Activated naive CD8-positive, alpha-beta T cell treated with anti-CD3 and anti-CD28 coated beads, Interleukin-2, amount 50 U/mL, for 24 hours (primary cell): ENCODE results near the gene KCNN3.

Experiments used
- ATAC-seq: fragments of 150-1000 bp; cut with Tn5 transposase; one replicate; pipeline ENCODE4 v1.10.0; 2021
- DNase-seq: peaks from one replicate; pipeline ENCODE4 v3.0.0; 2021
- H3K27ac Mint-ChIP-seq: one replicate; pipeline ENCODE4 v1.8.0; 2021; ENCODE audit warnings: mild to moderate bottlenecking, mixed read lengths
- H3K27me3 Mint-ChIP-seq: one replicate; pipeline ENCODE4 v1.8.0; 2021; ENCODE audit warnings: mixed read lengths
- H3K36me3 Mint-ChIP-seq: one replicate; pipeline ENCODE4 v1.8.0; 2021; ENCODE audit warnings: low read depth, mixed read lengths
- H3K4me1 Mint-ChIP-seq: one replicate; pipeline ENCODE4 v1.8.0; 2021; ENCODE audit warnings: mixed read lengths
- H3K4me3 Mint-ChIP-seq: one replicate; pipeline ENCODE4 v1.8.0; 2021; ENCODE audit warnings: mild to moderate bottlenecking, moderate library complexity, mixed read lengths
- H3K9me3 Mint-ChIP-seq: one replicate; pipeline ENCODE4 v1.8.0; 2021; ENCODE audit warnings: mixed read lengths

KCNN3 gene

DNA sequence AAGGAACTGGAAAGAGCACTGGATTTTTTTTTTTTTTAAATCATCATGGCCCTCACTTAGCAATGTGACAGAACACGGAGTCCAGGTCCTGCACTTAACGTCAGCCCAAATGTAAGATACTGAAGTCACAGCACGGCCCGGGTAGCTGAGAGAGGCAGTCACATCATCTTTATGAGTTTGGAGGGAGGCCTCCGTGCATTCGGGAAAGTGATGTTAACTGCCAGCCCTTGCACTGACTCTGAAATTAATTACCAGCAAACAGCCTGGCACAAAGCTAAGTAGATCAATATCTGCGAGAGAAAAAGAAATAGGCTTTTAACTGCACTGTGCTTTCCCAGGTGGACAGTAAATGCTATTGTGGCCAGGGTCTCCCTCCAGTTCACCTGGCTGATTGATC is 152.6 kb downstream of the KCNN3 start:
- H3K9me3 Mint-ChIP-seq: no peaks in the 10 kb centered on the region
- H3K27ac Mint-ChIP-seq: no peak overlapping the region
- no peaks in the 10 kb centered on the region for H3K36me3 Mint-ChIP-seq
- ATAC-seq (no peak), DNase-seq (no peak)
- no peaks in the 10 kb centered on the region for H3K27me3 Mint-ChIP-seq
- no peak overlapping the region for H3K4me3 Mint-ChIP-seq
- peaks cover 19% of the 10 kb centered on the region for H3K4me1 Mint-ChIP-seq

DNA sequence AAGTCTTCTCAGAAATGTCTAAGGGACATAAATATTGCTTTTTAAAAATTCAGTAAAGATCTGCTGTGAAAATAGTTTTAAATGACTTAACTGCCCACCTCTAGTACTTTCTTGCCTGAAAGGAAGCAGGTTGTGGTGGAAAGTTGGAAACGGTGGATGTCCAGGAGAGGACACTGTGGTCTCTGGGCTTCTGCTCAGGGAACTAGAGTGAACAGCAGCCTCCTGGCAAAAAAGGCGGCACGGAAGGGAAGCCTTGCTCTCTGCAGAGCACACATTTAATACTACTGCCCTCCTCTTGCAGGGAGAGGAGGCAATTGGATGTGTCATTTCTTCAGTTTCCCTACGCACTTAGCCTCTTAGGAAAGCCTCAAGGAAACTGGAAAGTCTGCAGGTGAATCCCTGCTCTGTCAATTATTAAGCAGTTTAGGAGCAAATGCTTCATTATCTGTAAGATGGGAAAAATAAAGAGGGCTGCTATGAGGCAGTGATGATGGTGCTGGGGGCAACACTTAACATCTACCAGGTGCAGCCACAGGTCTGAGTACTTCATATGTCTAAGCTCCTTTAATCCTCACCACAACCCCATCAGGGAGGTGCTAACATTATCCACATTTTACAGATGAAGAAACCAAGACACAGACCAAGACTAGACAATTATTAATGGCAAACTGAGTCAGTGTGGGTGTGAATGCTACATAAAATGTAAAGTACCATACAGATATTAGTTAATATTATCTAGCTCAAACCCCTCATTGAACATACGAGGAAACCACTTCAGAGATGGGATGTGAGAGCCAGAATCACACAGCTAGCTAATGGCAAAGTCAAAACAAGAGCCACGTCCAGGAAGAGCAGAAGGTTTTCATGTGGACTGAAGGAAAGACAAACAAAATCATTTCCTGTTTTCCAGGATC is 153.2 kb downstream of the KCNN3 start:
- Mint-ChIP-seq H3K27ac (no peak overlapping the region), H3K36me3 (no peaks in the 10 kb centered on the region), H3K9me3 (no peaks in the 10 kb centered on the region), H3K4me1 (peaks cover 19% of the 10 kb centered on the region), H3K27me3 (peaks cover 2% of the 10 kb centered on the region), H3K4me3 (no peak overlapping the region)
- no peak for ATAC-seq
- DNase-seq: no peak

DNA sequence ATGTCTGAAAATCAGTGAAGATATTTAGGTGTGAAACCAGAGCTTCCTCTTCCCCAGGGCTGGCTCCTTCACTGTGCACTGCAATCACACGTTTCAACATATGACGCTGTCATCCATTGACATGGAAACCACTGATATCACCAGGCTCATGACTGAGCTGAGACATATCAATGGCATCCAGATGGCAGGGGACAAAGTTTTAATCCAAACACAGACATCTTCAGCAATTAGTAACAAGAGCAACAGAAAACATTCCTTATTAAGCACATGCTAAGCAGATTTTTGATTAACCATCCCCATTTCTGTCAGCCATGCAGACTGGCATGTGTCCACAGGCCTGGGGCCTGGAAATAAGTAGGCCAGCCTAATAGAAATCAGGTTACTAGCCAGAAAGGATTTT is 154.1 kb downstream of the KCNN3 start:
- no peak overlapping the region for H3K4me3 Mint-ChIP-seq
- no peak overlapping the region for H3K27ac Mint-ChIP-seq
- peaks cover 2% of the 10 kb centered on the region for H3K27me3 Mint-ChIP-seq
- ATAC-seq (peak; percentile 54), DNase-seq (no peak)
- H3K9me3 Mint-ChIP-seq: no peaks in the 10 kb centered on the region
- H3K36me3 Mint-ChIP-seq: no peaks in the 10 kb centered on the region
- peaks cover 19% of the 10 kb centered on the region for H3K4me1 Mint-ChIP-seq

DNA sequence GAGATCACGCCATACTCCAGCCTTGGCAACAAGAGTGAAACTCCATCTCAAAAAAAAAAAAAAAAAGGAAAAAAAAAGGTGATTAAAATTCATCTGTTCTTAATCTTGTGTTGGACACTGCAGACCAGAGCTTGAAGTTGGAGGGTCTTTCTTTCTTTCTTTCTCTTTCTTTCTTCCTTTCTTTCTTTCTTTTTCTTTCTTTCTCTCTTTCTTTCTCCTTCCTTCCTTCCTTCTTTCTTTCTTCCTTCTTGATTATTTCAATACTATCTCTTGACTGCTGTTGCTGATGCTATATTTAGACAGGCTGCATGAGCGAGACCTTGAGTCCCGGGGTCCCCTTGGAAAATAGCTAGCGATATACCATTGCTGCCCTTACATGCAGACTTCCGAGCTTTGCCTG is 154.7 kb downstream of the KCNN3 start:
- no peak overlapping the region for H3K27ac Mint-ChIP-seq
- H3K4me3 Mint-ChIP-seq: no peak overlapping the region
- H3K36me3 Mint-ChIP-seq: no peaks in the 10 kb centered on the region
- H3K4me1 Mint-ChIP-seq: peaks cover 14% of the 10 kb centered on the region
- no peak for DNase-seq
- H3K9me3 Mint-ChIP-seq: no peaks in the 10 kb centered on the region
- H3K27me3 Mint-ChIP-seq: peaks cover 2% of the 10 kb centered on the region
- ATAC-seq: no peak

DNA sequence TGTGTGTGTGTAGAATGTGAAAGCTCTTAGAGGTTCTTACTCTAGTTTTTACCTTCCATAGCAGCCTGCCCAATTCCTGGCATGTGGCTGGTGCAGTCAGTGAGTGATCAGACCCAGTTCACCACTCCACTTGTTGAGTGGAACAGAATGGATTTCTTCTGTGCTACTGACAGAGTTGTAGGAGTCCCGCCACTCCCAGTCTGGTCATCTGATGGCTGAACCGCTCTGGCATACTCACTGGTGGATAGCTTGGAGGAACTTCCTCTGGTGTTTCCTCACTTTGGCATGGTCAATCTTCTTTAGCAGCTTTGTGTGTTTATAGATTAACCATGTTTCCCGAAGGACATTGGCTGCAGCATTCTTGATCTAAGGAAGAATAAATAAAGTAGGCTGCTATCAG is 155.4 kb downstream of the KCNN3 start:
- no peak overlapping the region for H3K27ac Mint-ChIP-seq
- peaks cover 2% of the 10 kb centered on the region for H3K27me3 Mint-ChIP-seq
- no peak overlapping the region for H3K4me3 Mint-ChIP-seq
- ATAC-seq (peak; percentile 17), DNase-seq (no peak)
- H3K4me1 Mint-ChIP-seq: peaks cover 6% of the 10 kb centered on the region
- H3K9me3 Mint-ChIP-seq: no peaks in the 10 kb centered on the region
- no peaks in the 10 kb centered on the region for H3K36me3 Mint-ChIP-seq

DNA sequence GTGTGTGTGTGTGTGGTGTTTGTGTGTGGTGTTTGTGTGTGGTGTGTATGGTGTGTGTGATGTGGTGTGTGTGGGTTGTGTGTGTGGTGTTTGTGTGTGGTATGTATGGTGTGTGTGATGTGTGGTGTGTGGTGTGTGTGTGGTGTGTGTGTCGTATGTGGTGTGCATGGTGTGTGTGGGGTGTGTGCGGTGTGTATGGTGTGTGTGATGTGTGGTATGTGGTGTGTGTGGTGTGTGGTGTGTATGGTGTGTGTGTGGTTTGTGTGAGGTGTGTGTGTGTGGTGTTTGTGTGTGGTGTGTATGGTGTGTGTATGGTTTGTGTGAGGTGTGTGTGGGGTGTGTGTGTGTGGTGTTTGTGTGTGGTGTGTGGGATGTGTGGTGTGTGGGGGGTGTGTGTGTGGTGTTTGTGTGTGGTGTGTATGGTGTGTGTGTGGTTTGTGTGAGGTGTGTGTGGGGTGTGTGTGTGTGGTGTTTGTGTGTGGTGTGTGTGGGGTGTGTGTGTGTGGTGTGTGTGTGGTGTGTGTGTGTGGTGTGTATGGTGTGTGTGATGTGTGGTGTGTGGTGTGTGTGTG is 155.9 kb downstream of the KCNN3 start:
- Mint-ChIP-seq H3K4me3 (no peak overlapping the region), H3K27me3 (peaks cover 2% of the 10 kb centered on the region), H3K9me3 (no peaks in the 10 kb centered on the region), H3K27ac (no peak overlapping the region), H3K4me1 (peaks cover 3% of the 10 kb centered on the region), H3K36me3 (no peaks in the 10 kb centered on the region)
- ATAC-seq (no peak), DNase-seq (no peak)

DNA sequence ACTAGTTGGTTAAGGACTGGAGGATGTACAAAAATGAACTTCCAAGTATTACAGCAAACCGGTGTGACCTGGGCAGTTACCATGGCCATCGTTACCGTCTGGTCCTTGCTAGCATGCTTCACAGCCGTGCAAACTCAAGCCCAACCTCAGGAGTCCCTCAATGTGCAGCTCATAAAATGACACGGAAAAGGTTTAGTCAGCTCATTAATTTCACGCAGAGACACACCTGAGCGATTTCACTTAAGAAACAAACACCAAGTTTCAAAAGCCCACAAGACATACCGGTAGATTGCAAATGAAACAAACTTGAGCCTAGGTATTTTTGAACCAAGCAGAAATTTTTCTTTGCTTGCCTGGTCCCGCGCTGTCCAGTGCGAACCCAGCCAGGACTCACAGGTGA is 157.1 kb downstream of the KCNN3 start:
- Mint-ChIP-seq H3K36me3 (no peaks in the 10 kb centered on the region), H3K4me3 (no peak overlapping the region), H3K27ac (no peak overlapping the region), H3K9me3 (no peaks in the 10 kb centered on the region), H3K4me1 (peaks cover 3% of the 10 kb centered on the region), H3K27me3 (peaks cover 2% of the 10 kb centered on the region)
- DNase-seq (no peak), ATAC-seq (no peak)

DNA sequence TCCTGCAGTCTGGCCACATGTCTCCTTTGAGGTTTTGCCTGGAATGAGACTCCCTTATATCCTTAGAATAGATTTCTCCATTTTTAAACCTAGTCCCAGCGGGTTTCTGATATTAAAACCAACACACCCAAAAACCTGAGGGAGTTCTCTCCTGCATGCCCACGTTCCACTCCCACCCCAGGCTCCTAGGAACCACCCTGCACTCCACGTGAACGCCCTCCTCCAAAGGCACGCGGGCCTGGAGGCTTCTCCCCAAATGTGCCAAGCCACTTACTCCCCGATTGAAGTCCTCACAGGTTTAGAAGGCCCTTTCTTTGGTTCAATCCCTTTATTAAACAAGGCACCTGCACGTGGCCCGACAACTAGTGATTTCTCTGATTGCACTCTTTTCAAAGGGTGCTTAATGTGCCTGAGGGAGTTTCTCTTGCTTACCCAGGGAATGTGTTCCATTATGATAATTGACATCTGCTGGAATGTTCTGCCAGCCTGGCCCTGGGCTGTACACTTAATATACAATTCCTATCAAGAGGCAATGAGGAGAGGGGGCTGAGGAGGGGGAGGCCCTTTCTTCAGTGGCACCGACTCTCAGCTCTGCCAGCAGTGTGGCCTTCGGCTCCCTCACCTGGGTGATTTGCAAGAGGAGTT is 157.8 kb downstream of the KCNN3 start:
- Mint-ChIP-seq H3K9me3 (no peaks in the 10 kb centered on the region), H3K27ac (no peak overlapping the region), H3K36me3 (no peaks in the 10 kb centered on the region), H3K27me3 (peaks cover 2% of the 10 kb centered on the region), H3K4me3 (no peak overlapping the region), H3K4me1 (peaks cover 3% of the 10 kb centered on the region)
- DNase-seq: no peak
- no peak for ATAC-seq

DNA sequence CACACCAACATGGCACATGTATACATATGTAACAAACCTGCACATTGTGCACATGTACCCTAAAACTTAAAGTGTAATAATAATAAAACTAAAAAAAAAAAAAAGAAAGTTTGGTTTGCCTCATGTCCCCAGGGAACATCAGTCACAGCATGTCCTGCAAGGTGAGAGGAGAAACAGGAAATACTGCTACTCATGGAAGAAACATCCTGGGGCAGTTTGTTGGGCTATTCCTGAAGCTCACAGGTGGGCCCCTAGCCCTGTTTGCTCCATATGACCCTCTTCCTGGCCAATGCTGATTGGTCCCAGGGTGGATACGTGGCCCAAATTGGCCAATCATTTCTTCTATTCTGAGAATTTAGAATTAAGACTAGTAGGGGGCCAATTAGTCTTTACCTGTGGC is 158.7 kb downstream of the KCNN3 start:
- Mint-ChIP-seq H3K9me3 (no peaks in the 10 kb centered on the region), H3K27me3 (peaks cover 2% of the 10 kb centered on the region), H3K4me3 (no peak overlapping the region), H3K36me3 (no peaks in the 10 kb centered on the region), H3K4me1 (peaks cover 3% of the 10 kb centered on the region), H3K27ac (no peak overlapping the region)
- DNase-seq: no peak
- ATAC-seq: no peak

DNA sequence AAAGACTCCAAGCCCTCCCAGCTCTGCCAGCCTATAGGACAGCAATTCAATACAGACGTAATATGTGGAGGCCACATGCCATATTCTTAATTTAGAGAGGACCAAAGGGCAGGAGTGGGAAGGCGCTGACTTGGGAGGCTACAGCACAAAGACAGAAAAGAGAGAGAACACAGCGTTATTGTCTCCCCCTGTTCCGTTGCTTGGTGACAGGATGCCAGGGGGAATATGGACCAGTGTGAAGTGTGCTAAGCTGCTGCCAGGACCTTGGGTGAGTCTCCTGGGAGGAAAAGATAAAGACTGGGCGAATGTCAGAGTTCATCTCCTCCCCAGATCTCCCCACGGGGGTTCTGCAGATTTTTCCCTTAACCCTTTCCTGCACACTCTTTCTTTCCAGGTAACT is 160.0 kb downstream of the KCNN3 start:
- Mint-ChIP-seq H3K4me1 (peaks cover 3% of the 10 kb centered on the region), H3K27ac (no peak overlapping the region), H3K9me3 (no peaks in the 10 kb centered on the region), H3K36me3 (no peaks in the 10 kb centered on the region), H3K4me3 (no peak overlapping the region), H3K27me3 (peaks cover 2% of the 10 kb centered on the region)
- ATAC-seq: no peak
- DNase-seq: no peak

DNA sequence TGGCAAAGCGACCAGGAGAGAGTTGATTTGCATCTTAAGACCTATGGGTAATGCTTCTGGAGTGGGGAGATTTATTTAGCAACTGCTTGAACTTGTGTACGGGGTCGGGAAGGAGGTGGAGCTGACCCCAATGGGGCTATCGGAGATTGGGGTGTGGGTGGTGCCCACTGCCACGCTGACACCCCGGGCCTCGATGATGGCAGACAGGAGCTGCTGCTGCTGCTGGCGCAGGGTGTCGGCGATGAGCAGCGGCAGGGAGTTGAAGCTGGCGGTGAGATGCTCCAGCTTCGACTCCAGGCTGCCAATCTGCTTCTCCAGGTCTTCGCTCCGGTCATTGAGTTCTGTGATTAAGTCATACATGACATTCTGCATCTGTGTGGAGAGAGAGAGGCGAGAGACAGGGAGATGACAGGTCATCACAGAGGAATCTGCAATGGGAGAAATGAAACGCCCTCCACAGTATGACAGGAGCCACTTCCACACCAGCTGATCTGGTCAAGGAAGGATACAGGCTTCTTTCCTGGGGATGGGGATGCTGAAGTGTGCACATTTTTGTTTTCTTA is 162.1 kb downstream of the KCNN3 start:
- Mint-ChIP-seq H3K27ac (no peak overlapping the region), H3K4me1 (peaks cover 3% of the 10 kb centered on the region), H3K27me3 (peaks cover 7% of the 10 kb centered on the region), H3K4me3 (no peak overlapping the region), H3K36me3 (no peaks in the 10 kb centered on the region), H3K9me3 (no peaks in the 10 kb centered on the region)
- no peak for DNase-seq
- ATAC-seq: no peak

DNA sequence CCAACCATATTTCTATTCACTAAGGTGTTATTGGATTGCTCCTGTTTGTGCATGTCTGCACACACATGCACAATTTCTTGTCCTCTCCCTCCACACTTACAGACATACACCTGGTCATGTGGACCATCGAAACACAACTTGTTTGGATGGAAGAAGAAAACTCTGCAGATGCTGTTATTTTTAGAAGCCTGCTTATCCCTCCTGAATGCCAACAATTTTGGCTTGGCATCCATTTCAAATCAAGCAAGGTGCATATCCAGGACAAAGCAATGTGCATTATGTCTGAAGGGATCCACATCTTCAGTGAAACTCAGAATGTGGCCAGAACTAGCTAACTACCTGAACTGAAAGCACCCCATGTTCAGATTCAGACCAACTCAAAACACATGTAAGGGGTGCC is 163.2 kb downstream of the KCNN3 start:
- no peaks in the 10 kb centered on the region for H3K9me3 Mint-ChIP-seq
- H3K4me3 Mint-ChIP-seq: no peak overlapping the region
- peaks cover 3% of the 10 kb centered on the region for H3K4me1 Mint-ChIP-seq
- no peak overlapping the region for H3K27ac Mint-ChIP-seq
- H3K36me3 Mint-ChIP-seq: no peaks in the 10 kb centered on the region
- peaks cover 4% of the 10 kb centered on the region for H3K27me3 Mint-ChIP-seq
- DNase-seq (no peak), ATAC-seq (no peak)

DNA sequence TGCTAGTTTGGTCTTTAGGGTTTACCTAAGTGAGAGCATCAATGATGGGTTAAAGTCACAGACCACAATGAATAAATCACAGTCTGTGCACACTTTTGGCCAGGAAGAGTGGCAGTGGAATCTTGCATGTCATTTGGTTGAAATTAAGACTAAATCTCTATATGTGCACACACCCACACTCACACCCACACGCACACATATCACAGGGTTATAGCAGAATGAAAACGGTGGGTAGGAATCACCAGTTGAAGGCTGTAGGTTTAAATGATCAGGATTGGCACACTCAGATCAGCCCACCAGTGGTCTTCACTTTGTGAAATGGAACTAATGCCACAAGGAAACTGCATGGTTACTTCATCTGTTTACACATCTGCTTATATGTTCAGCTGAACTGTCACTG is 164.5 kb downstream of the KCNN3 start:
- DNase-seq (no peak), ATAC-seq (no peak)
- Mint-ChIP-seq H3K36me3 (no peaks in the 10 kb centered on the region), H3K4me3 (no peak overlapping the region), H3K9me3 (no peaks in the 10 kb centered on the region), H3K27me3 (peaks cover 4% of the 10 kb centered on the region), H3K4me1 (peaks cover 3% of the 10 kb centered on the region), H3K27ac (no peak overlapping the region)

DNA sequence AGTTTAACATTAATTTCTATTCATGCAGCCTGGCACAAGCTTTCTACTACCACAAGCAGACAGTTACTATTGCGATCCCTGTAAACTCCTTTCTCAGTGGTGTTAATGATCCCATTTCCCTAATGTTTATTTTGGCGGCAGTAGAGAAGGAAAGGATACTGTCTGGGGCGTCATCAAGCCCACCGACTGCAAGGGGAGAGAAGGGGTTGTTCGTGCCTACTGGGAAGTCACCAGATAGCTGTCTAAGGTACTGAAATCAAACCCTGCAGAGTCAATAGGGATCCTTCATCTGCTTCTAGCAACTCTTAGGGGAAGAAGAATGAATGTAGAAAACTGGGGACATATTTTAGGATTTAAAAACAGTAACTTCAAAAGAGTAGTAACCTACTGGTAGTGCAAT is 166.9 kb downstream of the KCNN3 start:
- ATAC-seq (no peak), DNase-seq (no peak)
- H3K36me3 Mint-ChIP-seq: no peaks in the 10 kb centered on the region
- no peak overlapping the region for H3K27ac Mint-ChIP-seq
- H3K4me3 Mint-ChIP-seq: no peak overlapping the region
- H3K9me3 Mint-ChIP-seq: no peaks in the 10 kb centered on the region
- peaks cover 10% of the 10 kb centered on the region for H3K4me1 Mint-ChIP-seq
- H3K27me3 Mint-ChIP-seq: peaks cover 6% of the 10 kb centered on the region
